ENCODE measurements around the gene FPR3.
A peak's percentile ranks its signal among the peaks of the same experiment; 100 is the strongest.

FPR3 gene

GRCh38 chr19:51777570-51778462 is 17.1 kb upstream of the FPR3 start:
- H3K4me3 ChIP-seq (ENCODE audit: low read depth in 1 of 2, low read length in 1 of 2) = peak overlapping the region; percentile 12 to 37
- peak overlapping the region; percentile 99 for H3K27ac ChIP-seq
- H3K27me3 ChIP-seq = no peaks in the 10 kb centered on the region
- H3K9me3 ChIP-seq = peaks cover 4% of the 10 kb centered on the region
- no peaks in the 10 kb centered on the region for H3K36me3 ChIP-seq
- TF ChIP-seq CTCF (IDR thresholded peaks at IDR 0.05) = peak; percentile 91
- H3K4me1 ChIP-seq (ENCODE audit: control insufficient read depth in 1 of 2, insufficient read depth in 1 of 2, low read depth in 1 of 2, low read length in 1 of 2) = peaks cover 74 to 93% of the 10 kb centered on the region in 2 experiments

GRCh38 chr19:51779181-51779580 is 15.8 kb upstream of the FPR3 start:
- no peaks in the 10 kb centered on the region for H3K9me3 ChIP-seq
- H3K4me1 ChIP-seq (ENCODE audit: control insufficient read depth in 1 of 2, insufficient read depth in 1 of 2, low read depth in 1 of 2, low read length in 1 of 2) = peaks cover 70 to 90% of the 10 kb centered on the region in 2 experiments
- peaks cover under 1% of the 10 kb centered on the region for H3K27me3 ChIP-seq
- TF ChIP-seq CTCF (IDR thresholded peaks at IDR 0.05) = no peak
- no peak overlapping the region for H3K4me3 ChIP-seq (ENCODE audit: low read depth in 1 of 2, low read length in 1 of 2)
- H3K27ac ChIP-seq = peak overlapping the region; percentile 11
- H3K36me3 ChIP-seq = no peaks in the 10 kb centered on the region

- Histone ChIP-seq H3K27ac (no peak overlapping the region), H3K27me3 (peaks cover 5% of the 10 kb centered on the region), H3K4me1 (ENCODE audit: control insufficient read depth in 1 of 2, insufficient read depth in 1 of 2, low read depth in 1 of 2, low read length in 1 of 2) (peaks cover 65 to 85% of the 10 kb centered on the region in 2 experiments), H3K36me3 (no peaks in the 10 kb centered on the region), H3K9me3 (no peaks in the 10 kb centered on the region), H3K4me3 (ENCODE audit: low read depth in 1 of 2, low read length in 1 of 2) (no peak overlapping the region)
- TF ChIP-seq CTCF (IDR thresholded peaks at IDR 0.05) = no peak
Observed at GRCh38 chr19:51779703-51780102, 15.3 kb upstream of the FPR3 start.

- Histone ChIP-seq H3K27ac (no peak overlapping the region), H3K36me3 (no peaks in the 10 kb centered on the region), H3K4me3 (ENCODE audit: low read depth in 1 of 2, low read length in 1 of 2) (no peak overlapping the region), H3K9me3 (no peaks in the 10 kb centered on the region), H3K27me3 (peaks cover 11% of the 10 kb centered on the region), H3K4me1 (ENCODE audit: control insufficient read depth in 1 of 2, insufficient read depth in 1 of 2, low read depth in 1 of 2, low read length in 1 of 2) (peaks cover 60 to 82% of the 10 kb centered on the region in 2 experiments)
- no peak for TF ChIP-seq CTCF (IDR thresholded peaks at IDR 0.05)
Observed at GRCh38 chr19:51780270-51780669, 14.7 kb upstream of the FPR3 start.

GRCh38 chr19:51781999-51782398 is 13.0 kb upstream of the FPR3 start:
- Histone ChIP-seq H3K9me3 (no peaks in the 10 kb centered on the region), H3K4me1 (ENCODE audit: control insufficient read depth in 1 of 2, insufficient read depth in 1 of 2, low read depth in 1 of 2, low read length in 1 of 2) (peaks cover 44 to 65% of the 10 kb centered on the region in 2 experiments), H3K27ac (peak overlapping the region; percentile 44), H3K27me3 (peaks cover 22% of the 10 kb centered on the region), H3K36me3 (no peaks in the 10 kb centered on the region), H3K4me3 (ENCODE audit: low read depth in 1 of 2, low read length in 1 of 2) (no peak overlapping the region)
- no peak for TF ChIP-seq CTCF (IDR thresholded peaks at IDR 0.05)

Data from neutrophil (primary cell).